A549 (cell line): ENCODE results near the gene MINDY1.

ENCODE experiments used
- EHMT2 ChIP-seq: fragments of 200-600 bp; sonication (generic); IDR thresholded peaks from 2 replicates; pipeline ENCODE4 v1.6.1; 2016; ENCODE audit warnings: antibody characterized with exemption, low read depth, mild to moderate bottlenecking, moderate library complexity
- EP300 ChIP-seq, 2 experiments: fragments of >200 bp; sonication (Bioruptor Twin); formaldehyde crosslinking; IDR thresholded peaks; 2 replicates in 1 of 2; 3 replicates in 1 of 2; pipeline ENCODE4 v1.6.1; 2016 to 2017
- HDAC2 ChIP-seq: fragments of 200-600 bp; sonication (generic); IDR thresholded peaks from 2 replicates; pipeline ENCODE4 v1.6.1; 2016
- JUN ChIP-seq, 2 experiments: fragments of >200 bp; sonication (Bioruptor Twin); formaldehyde crosslinking; IDR thresholded peaks; 2 replicates in 1 of 2; 3 replicates in 1 of 2; pipeline ENCODE4 v1.6.1; 2016 to 2017
- POLR2A ChIP-seq: IDR thresholded peaks from 2 replicates; pipeline ENCODE4 v1.6.1; 2012; ENCODE audit warnings: mild to moderate bottlenecking, low read length
- TF ChIP-seq, protein P1 (sequence below): fragments of >200 bp; sonication (Bioruptor Twin); formaldehyde crosslinking; IDR thresholded peaks from 3 replicates; pipeline ENCODE4 v1.5.1; 2016
- TF ChIP-seq, protein P2 (sequence below): IDR thresholded peaks from 2 replicates; pipeline ENCODE4 v1.6.1; 2012

DNA sequence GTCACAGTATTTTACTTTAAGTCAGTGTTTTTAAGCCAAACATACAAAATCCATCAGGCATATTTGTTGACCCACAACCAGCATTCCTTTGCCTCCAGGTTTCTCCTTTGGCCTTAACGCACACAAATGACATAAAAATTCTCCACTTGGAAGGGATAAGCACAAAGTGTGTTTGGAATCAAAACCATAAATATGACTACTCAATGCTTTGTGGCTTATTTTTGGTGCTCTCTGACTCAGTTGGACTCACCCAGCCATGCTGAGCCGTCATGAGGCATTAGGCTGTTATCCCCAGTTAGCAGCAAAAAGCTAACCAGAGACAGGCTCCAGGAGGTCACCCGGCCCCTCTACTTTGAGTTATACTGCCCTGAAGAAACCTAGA, 2.5 kb upstream of the MINDY1 start:
- TF ChIP-seq, protein P1, sequence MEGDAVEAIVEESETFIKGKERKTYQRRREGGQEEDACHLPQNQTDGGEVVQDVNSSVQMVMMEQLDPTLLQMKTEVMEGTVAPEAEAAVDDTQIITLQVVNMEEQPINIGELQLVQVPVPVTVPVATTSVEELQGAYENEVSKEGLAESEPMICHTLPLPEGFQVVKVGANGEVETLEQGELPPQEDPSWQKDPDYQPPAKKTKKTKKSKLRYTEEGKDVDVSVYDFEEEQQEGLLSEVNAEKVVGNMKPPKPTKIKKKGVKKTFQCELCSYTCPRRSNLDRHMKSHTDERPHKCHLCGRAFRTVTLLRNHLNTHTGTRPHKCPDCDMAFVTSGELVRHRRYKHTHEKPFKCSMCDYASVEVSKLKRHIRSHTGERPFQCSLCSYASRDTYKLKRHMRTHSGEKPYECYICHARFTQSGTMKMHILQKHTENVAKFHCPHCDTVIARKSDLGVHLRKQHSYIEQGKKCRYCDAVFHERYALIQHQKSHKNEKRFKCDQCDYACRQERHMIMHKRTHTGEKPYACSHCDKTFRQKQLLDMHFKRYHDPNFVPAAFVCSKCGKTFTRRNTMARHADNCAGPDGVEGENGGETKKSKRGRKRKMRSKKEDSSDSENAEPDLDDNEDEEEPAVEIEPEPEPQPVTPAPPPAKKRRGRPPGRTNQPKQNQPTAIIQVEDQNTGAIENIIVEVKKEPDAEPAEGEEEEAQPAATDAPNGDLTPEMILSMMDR, result no peak
- no peak for TF ChIP-seq POLR2A
- no peak for TF ChIP-seq JUN (IDR thresholded peaks at IDR 0.05)
- TF ChIP-seq EHMT2, result no peak
- TF ChIP-seq, protein P2, sequence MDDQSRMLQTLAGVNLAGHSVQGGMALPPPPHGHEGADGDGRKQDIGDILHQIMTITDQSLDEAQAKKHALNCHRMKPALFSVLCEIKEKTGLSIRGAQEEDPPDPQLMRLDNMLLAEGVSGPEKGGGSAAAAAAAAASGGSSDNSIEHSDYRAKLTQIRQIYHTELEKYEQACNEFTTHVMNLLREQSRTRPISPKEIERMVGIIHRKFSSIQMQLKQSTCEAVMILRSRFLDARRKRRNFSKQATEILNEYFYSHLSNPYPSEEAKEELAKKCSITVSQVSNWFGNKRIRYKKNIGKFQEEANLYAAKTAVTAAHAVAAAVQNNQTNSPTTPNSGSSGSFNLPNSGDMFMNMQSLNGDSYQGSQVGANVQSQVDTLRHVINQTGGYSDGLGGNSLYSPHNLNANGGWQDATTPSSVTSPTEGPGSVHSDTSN, result no peak
- TF ChIP-seq HDAC2, result no peak
- no peak for TF ChIP-seq EP300 (IDR thresholded peaks at IDR 0.05)
